Islet precursor cell (in vitro differentiated cells): ENCODE measurements around the gene WAPL.

ENCODE experiments used
- DNase-seq: peaks from one replicate; pipeline ENCODE4 v3.0.0-alpha.2; 2018

The WAPL gene

GRCh38 chr10:86388119-86388704 lies 133.4 kb downstream of the WAPL start:
- DNase-seq: no peak

- no peak for DNase-seq
Measured at GRCh38 chr10:86387178-86387794, 134.3 kb downstream of the WAPL start.

- DNase-seq: no peak
Measured at GRCh38 chr10:86385806-86386205, 135.8 kb downstream of the WAPL start.
